Mucosa of gallbladder (tissue), 1 donor: Measurements from ENCODE around the gene PHYHIPL. TPM values are rescaled to one million over a fixed set of nuclear protein-coding genes. Genes with fewer than 3 reads are reported as not detected.

Source experiments
- DNase-seq: peaks from one replicate; pipeline ENCODE4 v3.0.0-alpha.2; 2020; ENCODE audit warnings: low spot score
- total RNA-seq: library from RNA; stranded (reverse); gene quantifications from one replicate; pipeline ENCODE4 v1.2.1, GENCODE V29; 2021
- donor health status: DM: no; HTN: no; CAD: no.

Gene PHYHIPL
- 0.20 TPM for total RNA-seq

DNA sequence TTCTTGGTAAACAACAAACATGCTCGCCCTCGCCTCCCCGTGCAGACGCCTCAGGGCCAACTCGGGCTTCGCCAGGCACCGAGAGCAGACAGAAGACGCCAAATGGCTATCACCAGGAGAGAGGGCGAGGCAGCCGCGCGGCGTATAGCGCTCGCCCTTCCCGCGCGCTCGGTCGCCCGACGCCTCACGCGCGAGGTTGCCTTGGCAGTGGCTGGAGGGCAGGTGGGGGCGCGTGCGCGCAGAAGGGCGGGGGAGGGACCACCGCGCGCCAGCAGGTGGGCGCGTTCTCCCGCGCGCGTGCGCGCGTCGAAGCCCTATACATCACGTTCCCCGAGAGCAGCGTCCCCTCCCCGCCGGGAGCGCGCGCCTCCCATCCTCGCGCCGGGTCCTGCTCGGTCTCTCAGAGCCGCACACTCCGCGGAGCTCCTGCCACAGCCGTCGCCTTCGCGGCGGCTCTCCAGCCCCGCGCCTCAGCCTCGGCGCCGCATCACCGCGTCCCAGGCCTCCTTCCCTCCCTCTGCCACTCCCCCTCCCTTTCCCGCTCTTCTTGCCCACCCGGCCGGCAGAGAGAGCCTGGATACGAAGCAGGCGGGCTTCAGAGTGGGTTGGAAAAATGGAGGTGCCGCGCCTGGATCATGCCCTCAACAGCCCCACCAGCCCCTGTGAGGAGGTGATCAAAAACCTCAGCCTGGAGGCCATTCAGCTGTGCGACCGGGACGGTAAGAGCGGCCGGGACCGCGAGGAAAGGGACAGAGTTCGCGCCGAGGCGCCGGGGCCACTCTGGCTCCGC, at the start of gene PHYHIPL:
TSS of gene PHYHIPL (plus strand) at position 403 of the 790 bp plus-strand sequence. CDS start at position 614, 211 bp downstream.
- DNase-seq: no peak

DNA sequence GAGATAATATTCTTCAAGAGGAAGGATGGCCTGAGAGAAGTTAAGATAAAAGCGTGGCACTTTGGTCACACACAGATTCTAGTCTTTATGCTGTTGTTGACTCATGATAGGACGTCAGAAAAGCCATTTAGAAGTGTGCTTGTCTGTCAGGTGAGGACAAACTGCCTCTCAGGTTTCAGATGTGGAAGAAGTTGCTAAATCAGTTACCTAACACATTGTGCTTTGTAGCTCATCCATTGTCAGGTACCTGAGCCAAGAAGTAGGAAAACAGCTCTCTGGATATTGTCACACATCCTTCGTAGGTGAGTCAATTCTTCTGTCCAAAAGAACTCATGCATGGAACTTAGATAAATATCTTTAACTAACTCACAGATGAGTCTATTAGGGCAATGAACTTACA, 49.5 kb upstream of the PHYHIPL start:
- DNase-seq: no peak

DNA sequence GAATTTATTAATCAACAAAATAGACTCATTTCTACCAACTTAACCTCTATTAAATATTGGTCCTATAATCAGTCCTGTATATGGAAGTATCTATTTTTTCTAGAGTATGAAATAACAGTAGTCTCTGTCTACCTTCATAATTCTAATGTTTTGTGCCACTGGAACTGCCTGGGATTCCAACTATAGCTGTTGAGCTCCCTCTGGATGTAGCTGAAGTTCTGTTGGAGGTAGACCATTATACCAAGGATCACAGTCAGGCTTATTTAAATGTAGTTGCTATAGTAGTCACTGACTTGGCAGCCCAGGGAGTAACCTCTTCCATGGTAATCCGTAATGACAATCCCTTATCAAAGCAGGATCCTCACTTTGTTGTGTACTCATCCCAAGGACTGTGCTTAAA, 48.5 kb upstream of the PHYHIPL start:
- no peak for DNase-seq

DNA sequence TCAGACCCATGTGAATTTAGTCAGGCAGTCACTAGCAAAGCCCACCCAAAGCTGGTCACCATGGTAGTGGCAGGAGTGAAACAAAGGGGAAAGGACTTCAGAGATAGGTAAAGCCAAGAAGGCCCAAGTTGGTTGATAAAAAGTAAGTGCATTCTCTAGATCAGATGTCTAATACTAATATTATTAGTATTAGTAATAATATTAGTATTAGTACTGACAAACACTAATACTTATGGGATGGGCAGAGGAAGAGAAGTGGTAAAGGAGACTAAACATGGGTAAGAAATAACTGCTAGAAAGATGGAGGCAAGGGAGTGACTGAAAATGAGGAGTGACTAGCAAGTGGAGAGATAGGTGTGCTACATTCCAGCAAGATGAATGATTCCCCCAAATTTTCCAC, 46.6 kb upstream of the PHYHIPL start:
- no peak for DNase-seq

DNA sequence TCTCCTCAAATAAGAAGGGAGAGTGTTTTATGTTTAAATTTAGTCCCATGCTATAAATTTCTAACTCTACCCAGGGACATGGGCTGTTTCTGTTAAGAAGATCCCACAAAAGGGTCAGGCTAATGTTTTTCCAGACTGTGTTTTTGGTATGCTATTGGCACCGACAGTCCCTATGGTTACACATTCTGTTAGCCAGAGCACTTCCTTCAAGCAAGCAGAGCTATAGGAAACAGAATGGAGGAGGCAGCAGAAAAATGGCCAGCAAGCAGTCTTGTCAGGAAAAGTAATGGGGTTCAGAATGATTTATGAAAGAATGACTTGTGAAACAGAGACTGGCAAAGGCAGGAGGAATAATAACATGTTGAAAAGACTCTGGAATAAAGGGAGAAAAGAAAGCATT, 44.8 kb upstream of the PHYHIPL start:
- DNase-seq: no peak

DNA sequence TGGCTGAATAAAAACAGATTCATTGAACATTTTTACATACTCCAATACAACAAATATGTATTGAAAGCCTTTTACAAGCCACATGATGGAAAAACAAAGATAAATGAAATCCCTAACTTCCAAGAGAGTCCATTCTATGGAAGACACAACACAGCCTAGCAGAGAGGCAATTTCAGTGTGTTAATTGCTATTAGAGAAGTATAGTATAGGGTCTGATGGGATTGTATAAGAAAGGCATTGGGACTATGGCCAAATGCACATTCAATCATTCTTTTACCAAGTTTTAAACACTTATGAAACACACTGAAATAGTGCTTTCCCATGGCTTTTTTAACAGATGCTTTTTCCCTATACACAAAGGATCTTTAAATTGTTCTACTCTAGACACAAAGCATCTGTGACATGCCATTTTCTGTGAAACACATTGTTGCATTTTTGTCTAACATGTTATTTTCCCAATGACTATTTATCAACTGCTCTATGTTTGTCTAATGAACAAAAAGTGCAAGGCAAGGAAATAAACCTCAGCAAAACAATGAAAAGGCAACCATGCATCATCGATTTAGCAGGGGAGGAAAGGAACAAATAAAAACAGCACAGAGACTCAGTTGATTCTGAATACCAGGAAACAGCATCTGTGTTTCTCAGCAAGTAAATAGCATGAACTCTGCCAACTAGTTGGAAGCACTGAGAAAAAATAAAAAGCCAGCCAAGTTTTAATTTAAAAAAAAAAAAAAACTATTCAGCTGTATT, 42.4 kb upstream of the PHYHIPL start:
- no peak for DNase-seq

DNA sequence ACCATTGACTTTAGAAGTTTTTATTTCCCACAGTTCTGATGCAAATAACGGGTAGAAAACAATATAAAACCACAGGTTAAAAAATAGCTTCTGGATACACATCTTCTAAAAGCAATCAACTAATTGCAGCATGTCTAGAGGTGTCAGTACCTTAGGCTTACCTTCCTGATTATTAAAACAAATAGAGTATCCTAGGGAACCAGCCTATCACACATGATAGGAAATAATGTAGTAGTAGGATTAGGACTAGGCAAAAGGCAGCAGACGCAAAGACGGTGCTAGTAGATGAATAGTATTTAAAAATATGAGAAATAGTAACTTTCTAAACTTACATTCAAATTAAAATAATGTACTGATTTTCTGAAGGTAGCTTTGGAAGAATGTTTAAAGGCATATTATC, 41.7 kb upstream of the PHYHIPL start:
- no peak for DNase-seq

DNA sequence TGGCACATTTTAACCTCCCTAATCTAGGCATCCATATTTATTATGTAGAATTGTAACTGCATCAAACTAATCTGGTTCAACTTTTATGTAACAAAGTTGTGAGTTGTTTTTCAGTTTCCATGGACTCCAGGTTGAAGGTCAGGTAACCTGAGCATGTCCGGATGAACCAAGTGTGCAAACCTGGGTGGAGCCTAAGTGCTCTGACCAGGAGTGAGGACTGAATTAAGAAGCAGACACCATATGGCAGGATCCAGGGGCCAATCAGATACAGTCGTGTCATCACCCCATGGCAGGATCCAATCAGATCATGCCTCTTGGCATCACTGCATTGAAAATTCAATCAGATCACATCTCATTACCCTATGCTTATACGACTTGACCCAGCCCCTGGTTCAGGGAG, 41.2 kb upstream of the PHYHIPL start:
- no peak for DNase-seq

DNA sequence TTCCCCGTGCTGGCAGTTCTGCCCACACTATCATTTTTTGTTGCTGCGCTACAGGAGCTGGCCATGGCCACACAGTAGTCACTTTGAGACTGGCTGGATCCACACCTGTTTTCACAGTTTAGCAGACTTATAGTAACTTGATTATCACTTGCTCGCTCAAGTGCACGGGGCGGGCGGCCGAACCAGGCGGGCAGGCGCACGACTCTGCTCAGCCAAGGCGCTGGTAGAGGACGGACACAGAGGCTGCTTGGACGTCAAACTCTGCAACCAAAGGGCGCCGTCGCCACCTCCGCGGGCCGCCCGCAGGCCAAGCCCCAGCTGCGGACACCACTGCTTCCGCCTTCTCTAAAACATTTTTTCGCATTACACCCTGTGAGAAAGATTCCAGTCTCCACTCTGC, 38.4 kb upstream of the PHYHIPL start:
- no peak for DNase-seq

DNA sequence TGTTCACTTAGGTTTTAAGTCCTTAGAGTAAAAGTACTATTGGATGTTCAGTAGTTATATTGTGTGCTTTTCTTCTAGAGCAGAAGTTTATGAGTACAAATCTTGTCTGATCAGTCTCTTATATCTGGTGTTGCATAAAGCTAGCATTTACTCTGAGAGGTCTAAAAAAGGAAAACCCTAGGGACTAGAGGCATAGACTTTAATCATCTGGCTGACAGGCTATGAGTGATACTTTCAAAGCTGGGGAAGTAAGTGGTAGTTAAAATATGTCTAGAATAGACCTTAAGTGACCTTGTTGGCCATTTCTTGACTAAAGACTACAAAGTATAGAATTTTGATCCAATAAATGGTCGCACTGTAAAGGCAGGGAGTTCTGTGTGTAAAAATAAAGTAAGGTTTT, 32.9 kb upstream of the PHYHIPL start:
- DNase-seq: no peak

DNA sequence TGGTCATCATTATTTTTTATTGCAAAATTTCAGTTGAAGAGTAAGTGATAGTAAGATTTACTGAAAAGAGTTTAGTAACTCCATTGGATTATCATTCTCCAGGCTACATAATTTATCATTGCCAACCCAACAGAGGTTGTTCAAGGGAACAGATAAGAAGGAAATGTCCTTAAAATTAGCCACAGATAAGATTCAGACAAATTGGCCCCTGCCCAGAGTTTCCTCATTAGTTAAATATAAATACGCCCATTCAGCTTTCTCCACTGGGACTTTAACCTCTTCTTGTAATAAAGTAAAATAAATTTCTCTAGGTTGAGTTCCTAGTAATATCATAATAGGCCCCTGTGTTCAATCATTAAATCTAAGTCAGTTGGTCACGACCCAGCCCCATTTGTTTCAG, 27.7 kb upstream of the PHYHIPL start:
- DNase-seq: peak; percentile 58

DNA sequence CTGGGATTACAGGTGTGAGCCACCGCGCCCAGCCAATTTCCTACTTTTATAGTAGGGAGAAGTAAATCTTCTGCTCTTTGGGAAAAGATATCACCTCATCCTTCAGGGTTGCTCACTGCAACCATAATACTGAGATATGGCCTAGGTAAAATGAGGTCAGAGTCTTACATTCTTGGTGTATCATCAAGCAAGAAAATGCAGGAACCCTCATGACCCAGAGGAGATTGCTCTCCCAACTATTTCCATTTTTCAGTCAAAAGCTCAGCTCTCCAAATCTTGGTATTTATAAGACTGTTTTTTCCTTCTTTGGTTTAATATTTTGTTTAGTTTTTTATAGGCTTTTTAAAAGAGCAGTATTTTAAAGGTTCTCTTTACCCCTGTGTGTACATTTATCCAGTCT, 20.9 kb upstream of the PHYHIPL start:
- no peak for DNase-seq

DNA sequence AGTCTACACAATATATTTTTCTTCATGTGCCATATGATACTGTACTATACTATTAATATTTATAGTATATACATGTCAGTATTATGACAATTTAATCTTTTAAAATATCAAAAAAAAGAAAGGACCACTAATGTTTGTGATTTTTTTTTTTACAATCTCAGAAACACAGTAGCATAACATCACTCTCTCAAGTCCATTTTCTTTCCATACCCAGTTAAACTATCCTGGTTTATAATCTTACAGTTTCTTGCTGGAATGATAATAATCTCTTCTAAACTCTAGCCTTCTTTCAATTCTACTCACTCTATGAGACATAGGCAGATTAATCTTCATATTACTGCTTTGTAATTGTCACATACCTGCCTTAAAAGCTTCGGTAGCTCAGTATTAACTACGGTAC, 8.9 kb upstream of the PHYHIPL start:
- no peak for DNase-seq

DNA sequence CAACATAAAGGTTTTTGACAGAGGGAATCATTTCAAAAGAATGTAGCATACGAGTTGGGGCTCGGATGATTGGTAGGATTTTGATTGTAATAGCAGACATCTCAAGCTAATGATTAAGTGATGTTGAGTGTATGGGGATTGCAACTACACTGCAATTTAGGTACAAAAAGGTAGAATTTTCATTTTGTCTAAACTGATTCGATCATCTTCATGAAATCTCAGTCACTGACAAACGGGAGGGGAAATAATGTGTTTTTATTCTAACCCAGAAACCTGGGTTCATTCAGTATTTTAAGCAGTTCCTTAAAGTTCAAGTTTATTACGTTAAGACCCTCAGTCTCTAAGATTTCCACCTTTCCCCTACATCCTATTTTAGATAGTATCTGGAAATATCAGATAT, 3.9 kb upstream of the PHYHIPL start:
- DNase-seq: no peak

DNA sequence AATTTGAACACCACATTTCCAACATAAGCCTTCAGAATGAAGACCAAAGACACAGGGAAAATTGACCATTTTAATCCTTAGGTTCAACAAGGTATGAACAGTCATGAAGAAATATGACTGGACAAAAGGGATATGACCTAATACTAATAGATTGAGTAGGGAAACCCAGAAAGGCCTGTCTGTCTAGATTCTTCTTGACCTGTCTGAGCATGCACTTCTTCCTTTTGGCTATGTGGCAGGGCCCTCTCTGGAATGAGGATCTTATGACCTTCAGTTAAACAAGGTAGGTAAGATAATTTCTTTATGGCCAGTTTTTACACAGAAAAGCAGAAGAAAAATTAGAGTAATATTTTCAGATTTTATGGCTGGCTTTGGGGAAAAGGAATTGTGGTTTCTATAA, 3.0 kb upstream of the PHYHIPL start:
- no peak for DNase-seq

DNA sequence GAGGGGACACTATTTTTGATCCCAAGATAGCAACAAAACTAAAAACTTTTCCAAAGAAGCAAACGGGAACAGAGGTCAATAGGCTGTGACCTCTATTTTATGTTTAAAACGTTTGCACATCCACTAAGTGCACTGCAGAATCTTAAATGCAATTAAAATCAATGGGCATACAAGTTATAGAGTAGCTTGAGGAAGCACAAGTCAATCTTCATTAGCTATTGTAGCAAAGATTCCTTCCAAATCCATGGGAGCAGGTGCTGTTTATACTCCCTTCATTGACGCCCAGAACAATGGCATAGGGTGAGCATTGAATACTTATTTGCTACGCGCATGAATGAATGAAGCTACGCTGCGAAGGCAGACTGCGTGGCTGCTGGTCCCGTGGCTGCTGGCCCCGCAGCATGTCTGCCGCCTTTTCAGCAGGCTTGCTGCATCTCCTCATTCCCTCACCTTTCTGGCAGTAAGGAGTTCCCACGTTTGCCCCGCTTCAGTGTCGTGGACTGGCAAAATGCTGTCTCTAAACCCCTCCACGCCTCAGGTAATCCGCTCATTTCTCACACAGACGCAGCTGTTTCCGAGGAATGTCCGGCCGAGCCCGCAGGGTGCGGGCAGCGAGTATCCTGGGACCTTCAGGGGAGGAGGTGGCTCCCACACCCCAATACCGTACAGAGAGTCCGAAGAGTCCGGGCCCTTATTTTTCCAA, 754 bp upstream of the PHYHIPL start:
- DNase-seq: no peak

DNA sequence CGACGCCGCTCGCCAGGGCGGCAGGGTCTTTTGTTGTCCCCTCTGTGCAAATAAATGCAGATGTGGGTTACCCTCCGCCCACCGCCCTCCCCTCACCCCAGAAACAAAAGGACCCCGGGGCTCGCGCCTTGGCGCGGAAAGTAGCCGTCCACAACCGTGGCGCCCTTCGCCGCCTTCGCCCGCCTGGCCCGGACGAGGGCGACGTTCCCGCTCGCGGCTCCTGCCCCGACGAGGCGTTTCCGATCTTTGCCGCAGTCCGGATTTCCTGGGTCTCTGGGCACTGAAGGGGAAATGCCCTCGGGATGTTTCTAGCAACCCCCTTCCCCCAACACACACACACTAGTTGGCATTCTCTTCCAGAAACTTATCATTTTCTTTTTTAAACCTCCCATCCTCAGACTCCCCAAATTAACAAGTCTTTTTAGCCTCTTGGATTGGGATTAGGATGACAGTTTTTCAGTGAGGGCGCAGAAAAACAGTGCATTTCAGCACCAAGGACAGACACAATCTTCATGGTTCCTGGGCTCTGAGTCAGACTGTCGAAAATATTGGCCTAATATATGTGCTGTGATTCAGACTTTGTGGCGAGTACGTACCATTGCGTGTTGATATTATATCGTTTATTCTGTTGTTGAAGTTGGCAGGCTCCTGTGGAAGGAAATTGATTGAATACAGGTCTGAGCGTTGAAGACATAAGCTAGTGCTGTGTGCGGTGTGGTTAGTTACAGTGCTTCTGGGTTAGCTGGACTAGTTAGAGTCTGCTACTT, 771 bp downstream of the PHYHIPL start:
- peak; percentile 22 for DNase-seq

DNA sequence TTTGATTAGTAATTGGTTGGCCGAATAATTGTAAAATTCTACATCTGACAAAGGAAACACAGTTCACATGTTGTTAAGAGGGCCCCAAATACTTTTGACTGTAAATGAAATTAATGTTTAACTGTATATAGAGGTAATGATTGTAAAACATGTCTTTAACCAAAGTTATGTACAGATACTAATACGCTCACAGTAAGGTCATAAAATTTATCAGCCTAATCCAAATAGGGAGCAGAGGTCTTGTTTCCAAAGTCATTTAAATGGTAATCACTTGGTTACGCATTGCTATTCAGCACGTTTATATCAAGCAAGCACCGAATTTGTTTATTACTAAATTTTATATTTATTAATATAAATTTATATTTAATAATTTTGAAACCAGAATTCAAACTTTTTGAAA, 1.4 kb downstream of the PHYHIPL start:
- DNase-seq: no peak

DNA sequence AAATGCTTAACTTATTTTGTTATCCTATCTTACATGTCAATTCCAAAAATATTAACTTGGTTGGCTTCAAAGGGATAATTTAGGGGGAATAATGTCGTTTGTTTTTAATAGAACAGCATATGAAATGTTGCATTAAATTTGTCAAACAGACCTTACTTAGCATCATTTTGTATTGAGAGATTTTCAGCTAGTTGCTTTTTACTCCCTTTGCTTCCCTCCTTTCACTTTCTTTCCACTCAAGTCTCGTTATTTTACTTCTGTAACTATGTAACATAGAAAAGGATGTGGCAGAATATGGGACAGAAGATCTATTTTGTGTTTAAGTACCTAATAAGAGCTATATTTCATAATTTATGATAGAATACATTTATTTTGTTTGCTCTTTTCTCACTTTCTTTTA, 2.6 kb downstream of the PHYHIPL start:
- no peak for DNase-seq

DNA sequence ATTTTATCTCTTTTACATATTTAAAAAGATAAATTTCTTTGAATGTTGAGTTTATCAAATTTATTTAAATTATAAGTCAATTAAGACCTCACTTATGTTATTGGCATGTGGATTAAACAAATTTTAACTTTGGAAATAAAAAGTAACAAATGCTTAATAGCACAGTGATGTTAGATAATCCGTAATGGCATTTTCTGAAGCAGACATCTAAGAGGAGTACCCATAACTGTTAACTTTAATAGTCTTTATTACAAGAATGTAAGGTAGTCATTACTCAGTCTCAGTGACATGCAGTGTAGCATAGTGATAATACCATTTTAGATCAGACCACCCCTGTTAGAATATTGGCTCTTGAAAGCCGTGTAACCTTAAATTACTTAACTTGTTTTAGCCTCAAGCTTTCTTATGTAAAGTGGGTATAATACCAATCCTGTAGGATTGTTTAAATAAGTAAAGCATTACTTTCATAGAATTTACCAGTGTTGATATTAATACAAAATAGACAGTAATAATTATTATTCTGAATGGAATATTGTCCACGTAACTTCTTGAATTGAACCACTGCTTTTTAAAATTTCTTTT, 4.3 kb downstream of the PHYHIPL start:
- DNase-seq: no peak

DNA sequence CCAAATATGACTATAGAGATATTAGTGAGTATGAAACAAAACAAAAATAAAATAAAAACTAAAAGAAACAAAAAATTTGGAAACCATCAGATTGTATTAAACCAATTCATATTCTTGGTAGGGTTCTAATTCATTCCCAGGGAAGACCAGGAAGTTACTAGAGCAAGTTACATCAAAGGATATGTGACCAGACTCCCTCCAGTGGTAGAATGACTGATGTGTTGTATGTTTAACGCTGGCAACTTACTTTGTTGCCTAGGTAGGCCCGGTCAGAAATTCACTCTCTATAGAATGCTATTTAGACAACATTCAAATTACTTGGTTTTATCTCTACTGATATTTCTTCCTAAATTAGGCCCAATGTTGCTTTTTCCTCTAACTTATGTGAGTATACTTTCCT, 5.2 kb downstream of the PHYHIPL start:
- no peak for DNase-seq

DNA sequence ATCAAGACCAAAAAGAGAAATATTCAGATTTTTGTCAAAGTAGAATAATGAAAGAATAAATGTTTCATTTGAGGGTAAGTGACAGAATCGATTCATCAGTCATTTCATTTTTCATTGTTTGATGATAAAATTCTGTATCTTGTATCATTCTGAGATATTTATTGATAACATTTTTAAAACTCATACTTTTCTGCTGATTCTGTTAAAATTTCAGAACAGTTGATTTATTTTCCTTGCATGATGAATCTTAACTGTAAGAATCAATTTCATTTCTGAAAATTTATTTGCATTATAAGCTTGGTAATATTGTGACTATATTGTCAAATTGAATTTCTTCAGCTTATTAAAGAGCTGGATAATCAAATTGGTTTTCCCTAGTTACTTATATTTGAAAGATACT, 13.9 kb downstream of the PHYHIPL start:
- DNase-seq: no peak
